GM18873 (cell line): ENCODE data around the gene NTNG2.

Source experiments
- ATAC-seq: cut with Tn5 transposase; IDR thresholded peaks from one replicate; pipeline ENCODE4 v1.9.1; 2021; ENCODE audit warnings: mild to moderate bottlenecking, moderate library complexity, moderate number of reproducible peaks; ENCODE audit not compliant: unreplicated experiment, low FRiP score

The NTNG2 gene

DNA sequence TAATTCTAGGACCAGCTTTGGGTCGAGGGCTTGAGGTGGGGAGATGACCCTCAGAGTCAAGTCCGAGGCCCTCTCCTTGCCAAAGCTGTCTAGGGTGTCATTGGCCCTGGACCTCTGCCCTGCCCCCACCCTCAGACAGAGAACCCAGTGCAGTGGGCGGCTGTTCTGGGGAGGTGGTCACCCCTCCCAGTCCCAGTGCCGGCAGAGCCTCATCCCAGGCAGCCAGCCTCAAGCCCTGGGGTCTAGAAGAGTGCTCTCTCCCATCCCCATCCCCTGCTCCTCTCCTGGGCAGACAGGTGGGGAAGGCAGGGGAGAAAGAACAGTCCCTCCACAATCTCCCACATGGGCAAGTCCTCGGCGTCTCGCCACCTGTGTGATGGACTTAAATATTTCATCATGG lies 7.0 kb downstream of the NTNG2 start:
- ATAC-seq, result no peak

- no peak for ATAC-seq
Observed at GRCh38 chr9:132169672-132170392, 8.0 kb downstream of the NTNG2 start.

GRCh38 chr9:132171702-132172101 lies 9.8 kb downstream of the NTNG2 start:
- no peak for ATAC-seq

DNA sequence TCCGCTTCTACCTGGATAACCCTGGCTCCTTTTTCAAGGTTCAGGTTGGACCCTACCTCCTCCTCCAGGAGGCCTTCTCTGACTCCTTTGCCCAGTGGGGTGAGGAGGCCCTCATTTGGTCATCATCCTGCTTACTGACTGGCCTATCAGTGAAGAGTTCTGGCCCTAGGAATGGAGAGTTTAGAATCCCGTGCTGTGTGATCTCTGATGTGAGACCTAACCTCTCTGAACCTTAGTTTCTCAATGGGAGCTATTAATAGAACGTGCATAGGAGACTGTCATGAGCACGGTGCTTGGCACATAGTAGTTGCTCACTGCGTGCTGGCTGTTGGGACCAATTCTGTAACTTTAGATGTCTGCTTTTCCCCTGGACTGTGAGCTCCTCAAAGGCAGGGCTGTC lies 10.3 kb downstream of the NTNG2 start:
- ATAC-seq, result no peak

DNA sequence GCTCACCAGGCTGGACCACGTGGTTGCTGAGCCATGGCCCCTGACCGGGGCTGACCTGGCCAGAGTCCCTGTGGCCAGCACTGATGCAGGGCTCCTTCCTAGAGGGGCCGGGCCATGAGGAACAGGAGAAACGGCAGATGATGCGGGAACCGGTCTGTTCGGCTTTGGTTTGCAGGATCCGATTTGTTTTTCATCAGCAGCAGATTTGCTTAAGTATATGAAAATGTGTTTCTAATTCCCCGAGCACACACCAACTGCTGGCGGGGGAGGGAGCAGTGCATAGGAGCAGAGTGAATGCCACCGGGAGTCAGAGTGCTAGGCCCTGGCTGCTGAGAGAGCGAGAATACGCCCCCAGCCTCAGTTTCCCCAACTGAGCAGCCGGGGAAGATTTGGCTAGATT lies 13.6 kb downstream of the NTNG2 start:
- ATAC-seq, result no peak

DNA sequence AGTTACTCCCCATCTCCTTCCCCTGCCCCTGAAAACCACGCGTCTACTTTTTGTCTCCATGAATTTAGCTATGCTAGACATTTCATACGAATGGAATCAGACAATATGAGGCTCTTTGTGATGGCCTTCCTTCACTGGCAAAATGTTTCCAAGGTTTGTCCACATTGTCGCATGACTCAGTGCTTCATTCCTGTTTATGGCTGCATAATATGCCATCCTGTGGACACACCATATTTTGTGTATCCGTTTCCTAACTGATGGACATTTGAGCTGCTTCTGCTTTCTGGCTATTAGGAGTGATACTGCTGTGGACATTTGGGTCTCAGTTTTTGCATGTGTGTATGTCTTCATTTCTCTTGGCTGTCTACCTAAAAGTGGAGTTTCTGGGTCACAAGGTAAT lies 14.5 kb downstream of the NTNG2 start:
- ATAC-seq, result no peak

GRCh38 chr9:132181796-132182313 lies 20.0 kb downstream of the NTNG2 start:
- ATAC-seq, result no peak

DNA sequence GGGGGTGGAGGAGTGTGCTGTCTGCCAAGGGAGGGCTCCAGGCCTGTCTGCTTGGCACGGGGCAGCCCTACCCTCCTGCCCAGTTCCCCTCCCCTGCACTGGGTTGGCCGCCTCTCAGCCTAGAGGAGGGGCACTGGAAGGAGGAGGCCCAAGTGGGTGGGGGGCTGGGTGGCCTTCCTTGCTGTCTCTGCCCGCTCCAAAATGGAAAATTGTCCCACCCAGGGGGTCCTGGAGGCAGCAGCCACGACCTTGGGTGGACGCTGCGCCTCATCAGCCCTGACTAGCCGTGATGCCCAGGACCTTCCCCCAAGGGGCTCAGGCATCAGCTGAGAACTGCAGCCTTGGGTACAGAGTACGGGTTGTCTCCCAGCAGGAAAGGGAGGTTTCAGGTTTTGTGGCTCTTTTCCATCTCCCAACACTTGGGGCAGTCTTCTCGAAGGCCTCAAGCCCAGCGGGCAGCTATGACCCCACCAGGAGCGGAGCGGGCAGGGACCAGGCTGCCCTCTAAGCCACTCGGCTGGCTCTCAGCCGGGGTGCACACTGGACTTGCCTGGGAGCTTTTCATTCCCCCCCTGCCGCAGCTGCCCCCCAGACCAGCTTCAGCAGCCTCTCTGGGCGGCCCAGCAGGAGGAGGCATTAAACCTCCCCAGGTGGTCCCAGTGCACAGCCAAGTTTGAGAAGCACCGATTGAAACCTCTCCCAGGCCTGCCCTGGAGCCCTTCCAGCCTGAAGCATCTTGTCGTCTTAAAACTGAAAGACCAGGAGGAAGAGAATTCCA lies 20.6 kb downstream of the NTNG2 start:
- ATAC-seq, result no peak

DNA sequence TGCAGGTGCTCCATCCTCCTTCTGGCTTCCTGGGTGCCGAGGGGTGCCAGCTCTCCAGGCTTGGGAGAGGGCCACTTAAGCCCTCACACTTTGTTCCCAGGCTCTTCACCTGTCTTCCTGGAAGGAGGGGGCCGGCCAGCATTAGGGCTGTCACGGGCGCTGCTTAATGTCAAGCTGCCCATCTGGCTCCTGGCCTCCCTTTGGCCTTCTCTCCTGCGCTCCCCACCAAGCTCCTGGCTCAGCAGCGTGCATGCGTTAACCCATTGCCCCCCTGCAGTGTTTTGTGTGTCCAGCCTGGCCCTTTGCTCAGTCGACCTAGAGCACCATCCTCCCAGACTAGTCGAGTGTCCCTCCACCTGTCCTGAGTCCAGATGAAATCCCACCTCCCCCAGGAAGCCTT lies 21.3 kb downstream of the NTNG2 start:
- ATAC-seq, result no peak

- no peak for ATAC-seq
Observed at GRCh38 chr9:132183715-132184114, 21.9 kb downstream of the NTNG2 start.

GRCh38 chr9:132184124-132184523 lies 22.3 kb downstream of the NTNG2 start:
- ATAC-seq, result no peak

DNA sequence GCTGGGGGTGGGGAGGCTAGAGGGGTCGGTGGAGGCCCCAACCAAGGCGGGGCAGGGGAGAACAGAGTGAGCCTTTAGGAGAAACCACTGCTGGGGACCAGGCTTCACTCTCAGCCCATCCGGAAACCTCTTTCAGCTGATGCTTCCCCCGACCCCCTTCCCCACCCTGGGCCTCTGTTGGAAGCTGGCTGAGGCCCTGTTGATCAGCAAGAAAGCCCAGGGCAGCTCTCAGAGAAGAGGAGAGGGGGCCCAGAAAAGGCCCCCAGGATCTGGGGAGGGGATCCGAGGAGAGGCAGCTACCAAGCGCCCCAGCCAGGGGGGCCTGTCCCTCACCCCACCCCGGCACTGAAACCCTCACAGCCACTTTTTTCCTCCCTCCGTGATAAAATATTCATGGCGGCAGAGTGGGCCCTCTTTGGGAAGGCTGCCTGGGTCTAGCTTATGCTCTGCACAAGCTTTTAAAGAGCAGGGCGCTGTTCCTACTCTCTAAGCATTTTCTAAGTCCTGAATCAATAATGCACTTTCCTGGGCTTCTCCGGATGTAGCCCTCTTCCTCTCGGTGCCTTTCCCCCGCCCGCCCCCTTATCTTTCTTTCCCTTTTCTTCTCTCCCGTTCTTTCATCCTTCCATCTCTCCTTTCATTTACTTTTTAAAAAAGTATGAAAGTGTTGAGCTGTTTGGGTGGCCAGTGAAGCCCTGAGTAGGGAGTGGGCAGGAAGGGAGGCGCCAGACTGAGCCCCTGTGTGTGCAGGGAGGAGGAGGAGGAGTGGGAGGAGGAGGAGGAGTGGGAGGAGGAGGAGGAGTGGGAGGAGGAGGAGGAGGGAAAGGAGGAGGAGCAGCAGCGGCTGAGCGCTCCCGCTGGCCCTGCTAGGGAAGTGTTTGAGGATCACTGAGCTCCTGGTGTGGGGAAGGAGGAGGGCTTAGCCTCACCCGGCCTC lies 23.5 kb downstream of the NTNG2 start:
- no peak for ATAC-seq

- ATAC-seq, result no peak
Observed at GRCh38 chr9:132187121-132187620, 25.3 kb downstream of the NTNG2 start.

- no peak for ATAC-seq
Observed at GRCh38 chr9:132190966-132191365, 29.1 kb downstream of the NTNG2 start.

DNA sequence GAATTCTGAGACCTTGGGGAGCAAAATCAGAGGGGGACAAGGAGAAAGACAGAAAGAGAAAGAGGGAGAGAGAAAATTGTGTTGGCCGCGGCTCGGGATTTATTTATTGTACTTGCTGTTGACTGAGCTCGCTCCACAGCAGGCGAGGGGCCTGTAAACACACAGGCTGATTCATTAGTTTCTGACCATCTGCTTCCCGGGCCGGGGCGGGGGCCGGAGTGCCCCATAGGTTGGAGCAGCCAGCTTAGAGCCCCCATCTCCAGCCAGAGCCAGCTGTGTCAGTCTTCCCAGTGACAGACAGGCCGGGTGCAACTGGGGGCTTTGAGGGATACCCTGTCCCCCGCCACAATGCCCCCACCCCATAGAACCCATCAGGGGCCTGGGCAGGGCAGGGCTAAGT lies 30.9 kb downstream of the NTNG2 start:
- no peak for ATAC-seq

DNA sequence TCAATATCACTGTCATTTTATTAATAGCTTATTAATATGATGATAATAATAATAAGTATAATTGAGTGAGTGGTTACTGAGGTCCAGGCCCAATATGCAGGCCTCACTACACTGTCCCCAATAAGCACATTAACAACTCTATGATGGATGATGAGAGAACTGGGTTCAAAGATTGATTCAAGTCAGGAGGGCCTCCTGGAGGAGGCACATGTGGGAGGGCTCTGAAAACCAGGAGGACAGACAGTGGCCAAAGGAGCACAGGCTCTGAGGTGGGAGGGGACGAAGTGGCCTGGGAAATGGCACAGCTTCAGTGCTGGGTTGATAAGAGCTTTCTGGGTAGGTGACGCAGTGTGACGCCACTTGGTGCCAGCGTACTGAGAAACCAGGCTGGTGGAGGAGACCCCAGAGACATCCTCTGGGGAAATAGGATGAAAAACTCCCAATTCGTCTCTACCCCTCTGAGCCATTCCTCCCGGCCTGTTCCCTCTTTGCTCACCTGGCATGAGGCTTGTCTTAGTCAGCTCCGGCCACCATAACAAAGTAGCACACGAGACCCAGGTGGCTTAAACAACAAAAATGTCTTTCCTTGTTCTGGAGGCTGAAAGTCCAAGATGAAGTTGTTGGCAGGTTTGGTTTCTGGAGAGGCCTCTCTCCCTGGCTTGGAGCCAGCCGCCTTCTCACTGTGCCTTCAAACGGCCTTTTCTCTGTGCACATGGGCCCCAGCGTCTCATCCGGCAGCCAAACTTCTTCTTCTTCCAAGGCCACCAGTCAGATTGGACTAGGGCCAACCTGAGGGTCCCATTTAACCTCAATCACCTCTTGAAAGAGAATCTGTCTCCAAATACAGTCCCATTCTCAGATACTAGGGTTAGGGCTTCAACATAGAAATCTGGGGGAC lies 31.6 kb downstream of the NTNG2 start:
- ATAC-seq, result no peak

DNA sequence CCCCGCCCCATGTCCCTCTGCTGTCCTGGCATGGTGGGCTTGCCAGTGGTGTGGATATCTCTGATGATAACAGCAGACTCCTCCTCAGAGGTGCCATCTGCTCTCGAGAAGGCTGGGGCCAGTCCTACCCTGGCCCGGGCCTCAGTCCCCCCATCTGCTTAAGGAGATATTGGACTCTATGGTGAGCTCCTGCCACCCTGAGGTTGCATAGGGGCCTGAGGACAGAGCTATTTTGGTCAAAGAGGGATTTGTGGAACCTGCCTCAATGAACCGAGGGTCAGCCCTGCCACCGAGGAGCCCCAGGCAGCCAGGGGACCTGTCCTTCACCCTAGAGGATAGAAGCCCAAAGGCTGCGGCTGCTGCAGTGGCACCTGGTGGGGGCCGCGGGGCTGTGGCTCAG lies 32.6 kb downstream of the NTNG2 start:
- no peak for ATAC-seq

- no peak for ATAC-seq
Observed at GRCh38 chr9:132197315-132197714, 35.5 kb downstream of the NTNG2 start.

- no peak for ATAC-seq
Observed at GRCh38 chr9:132197856-132198550, 36.1 kb downstream of the NTNG2 start.
